Liver (tissue), 9 donors: ENCODE results near the gene HCN2. TPM values are rescaled to one million over a fixed set of nuclear protein-coding genes. Genes with fewer than 3 reads are reported as not detected.
A peak's percentile ranks its signal among the peaks of the same experiment; 100 is the strongest.

ENCODE experiments used
- DNase-seq: peaks from one replicate; pipeline ENCODE4 v3.0.0-alpha.2; 2017; ENCODE audit warnings: low spot score
- H3K27ac ChIP-seq, 2 donors: one replicate each; pipeline ENCODE4 v1.7.0; 2013; ENCODE audit warnings: inconsistent platforms in 2 of 2, low read length in 2 of 2, control low read depth in 1 of 2, low read depth in 1 of 2, mild to moderate bottlenecking in 1 of 2
- H3K27me3 ChIP-seq, 4 donors: one replicate each; pipeline versions ENCODE4 v1.6.1 to v1.7.0; 2013; ENCODE audit warnings: low read length in 3 of 4, inconsistent platforms in 1 of 4, mild to moderate bottlenecking in 1 of 4, moderate library complexity in 1 of 4; ENCODE audit not compliant: control insufficient read depth in 4 of 4, insufficient read depth in 4 of 4
- H3K36me3 ChIP-seq, 4 donors: one replicate each; pipeline versions ENCODE4 v1.6.1 to v1.7.0; 2013; ENCODE audit warnings: low read length in 3 of 4, mild to moderate bottlenecking in 3 of 4, low read depth in 1 of 4, moderate library complexity in 1 of 4; ENCODE audit not compliant: control insufficient read depth in 4 of 4, insufficient read depth in 3 of 4
- H3K4me1 ChIP-seq, 4 donors: one replicate each; pipeline versions ENCODE4 v1.6.1 to v1.7.0; 2013; ENCODE audit warnings: low read length in 3 of 4, mild to moderate bottlenecking in 3 of 4, moderate library complexity in 1 of 4; ENCODE audit not compliant: control insufficient read depth in 4 of 4, insufficient read depth in 4 of 4
- H3K4me3 ChIP-seq, 3 donors: one replicate each; pipeline versions ENCODE4 v1.6.1 to v1.7.0; 2013; ENCODE audit warnings: low read length in 3 of 3, control low read depth in 1 of 3, low read depth in 1 of 3, mild to moderate bottlenecking in 1 of 3
- H3K9ac ChIP-seq, 2 donors: one replicate each; pipeline ENCODE4 v1.7.0; 2013; ENCODE audit warnings: low read length in 2 of 2, mild to moderate bottlenecking in 2 of 2, moderate library complexity in 2 of 2, control low read depth in 1 of 2, low read depth in 1 of 2
- H3K9me3 ChIP-seq, 4 donors: one replicate each; pipeline versions ENCODE4 v1.6.1 to v1.7.0; 2013; ENCODE audit warnings: low read length in 3 of 4; ENCODE audit not compliant: control insufficient read depth in 4 of 4
- FOXA1 ChIP-seq: IDR thresholded peaks from 2 replicates; pipeline ENCODE4 v1.6.1; 2016; ENCODE audit warnings: antibody characterized with exemption
- FOXA2 ChIP-seq: IDR thresholded peaks from 2 replicates; pipeline ENCODE4 v1.6.1; 2016; ENCODE audit warnings: antibody characterized with exemption
- GABPA ChIP-seq, 2 donors: IDR thresholded peaks in 1 of 2; conservative IDR thresholded peaks in 1 of 2; 2 replicates each; pipeline ENCODE4 v1.6.1; 2016; ENCODE audit warnings: antibody characterized with exemption in 2 of 2, mild to moderate bottlenecking in 1 of 2, moderate library complexity in 1 of 2
- JUND ChIP-seq, 2 donors: IDR thresholded peaks; 2 replicates each; pipeline ENCODE4 v1.6.1; 2016; ENCODE audit warnings: antibody characterized with exemption in 2 of 2
- NR2F2 ChIP-seq: IDR thresholded peaks from 2 replicates; pipeline ENCODE4 v1.6.1; 2016; ENCODE audit warnings: antibody characterized with exemption
- RAD21 ChIP-seq, 2 donors: IDR thresholded peaks; 2 replicates each; pipeline ENCODE4 v1.6.1; 2016; ENCODE audit warnings: antibody characterized with exemption in 2 of 2, mild to moderate bottlenecking in 2 of 2
- SP1 ChIP-seq: IDR thresholded peaks from 2 replicates; pipeline ENCODE4 v1.6.1; 2018; ENCODE audit warnings: antibody characterized with exemption, mild to moderate bottlenecking
- TAF1 ChIP-seq: conservative IDR thresholded peaks from 2 replicates; pipeline ENCODE4 v1.6.1; 2016; ENCODE audit warnings: antibody characterized with exemption, mild to moderate bottlenecking
- WGBS: extraction: QIAGEN DNeasy Blood & Tissue Kit; methylation state at CpG from one replicate; pipeline ENCODE4 v1.1.7; 2013; 5-methylcytosine and 5-hydroxymethylcytosine counted together
- polyA plus RNA-seq, 2 donors: library from polyadenylated mRNA; stranded (reverse) in 1 of 2; unstranded in 1 of 2; fragments of 200-250 nt in 1 of 2; fragments of >200 nt in 1 of 2; fragmentation: Nextera tagmentation in 1 of 2; extraction: Ambion mirVana in 1 of 2; gene quantifications; one replicate each; pipeline versions ENCODE4 v1.2.1 to v1.2.3, GENCODE V29; 2013 to 2015
- total RNA-seq, 2 donors: library from RNA; depleted of rRNA; stranded (reverse); fragments of >200 nt; gene quantifications; one replicate each; pipeline ENCODE4 v1.2.3, GENCODE V29; 2014
- TF ChIP-seq, protein P1 (sequence below): IDR thresholded peaks from 2 replicates; pipeline ENCODE4 v1.6.1; 2016; ENCODE audit warnings: antibody characterized with exemption
- TF ChIP-seq, protein P2 (sequence below): fragments of 150-350 bp; IDR thresholded peaks from 2 replicates; pipeline ENCODE4 v1.5.1; 2017; ENCODE audit warnings: improper control_type of control experiment, low read depth, low read length; ENCODE audit not compliant: missing input control
- TF ChIP-seq, protein P3 (sequence below): IDR thresholded peaks from 2 replicates; pipeline ENCODE4 v1.6.1; 2016; ENCODE audit warnings: antibody characterized with exemption
- TF ChIP-seq, protein P4 (sequence below): IDR thresholded peaks from 2 replicates; pipeline ENCODE4 v1.6.1; 2016; ENCODE audit warnings: antibody characterized with exemption, mild to moderate bottlenecking
- TF ChIP-seq, protein P5 (sequence below): IDR thresholded peaks from 2 replicates; pipeline ENCODE4 v1.6.1; 2016; ENCODE audit warnings: antibody characterized with exemption
- donor health status: healthy.
- donor health status: healthy.
- donor health status: healthy.
- donor health status: healthy.
- donor health status: healthy.

HCN2 gene
- total and polyA plus RNA-seq, 4 donors: 0.05 to 0.17 (median 0.13) TPM; not detected in 1

DNA sequence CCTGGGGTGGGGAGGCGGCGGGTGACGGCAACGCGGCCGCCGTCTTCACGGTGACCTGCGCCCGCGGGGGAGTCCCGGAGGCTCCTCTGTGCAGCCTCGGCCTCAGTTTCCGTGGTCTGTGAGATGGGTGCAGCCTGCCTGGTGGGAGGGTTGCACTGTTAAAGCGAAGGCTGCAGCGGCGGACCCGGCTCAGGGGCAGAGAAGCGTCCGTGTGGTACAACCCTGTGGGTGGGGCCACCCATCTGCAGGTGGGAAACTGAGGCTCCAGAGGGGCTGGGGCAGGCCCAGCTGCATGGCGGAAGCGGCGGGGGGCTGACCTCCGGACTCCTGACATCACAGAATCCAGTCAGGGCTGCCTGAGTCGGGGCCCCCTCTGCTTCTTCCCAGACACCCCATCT is 50.5 kb downstream of the HCN2 start:
- Histone ChIP-seq H3K4me3 (peak overlapping the region in 1 of 3 donors; percentile 41), H3K36me3 (peaks cover 0 to 4% (median 1%) of the 10 kb centered on the region in 4 donors), H3K4me1 (peaks cover 0 to 7% (median 4%) of the 10 kb centered on the region in 4 donors), H3K27me3 (no peaks in the 10 kb centered on the region), H3K9me3 (no peaks in the 10 kb centered on the region), H3K9ac (no peak overlapping the region), H3K27ac (no peak overlapping the region)
- TF ChIP-seq, protein P1, sequence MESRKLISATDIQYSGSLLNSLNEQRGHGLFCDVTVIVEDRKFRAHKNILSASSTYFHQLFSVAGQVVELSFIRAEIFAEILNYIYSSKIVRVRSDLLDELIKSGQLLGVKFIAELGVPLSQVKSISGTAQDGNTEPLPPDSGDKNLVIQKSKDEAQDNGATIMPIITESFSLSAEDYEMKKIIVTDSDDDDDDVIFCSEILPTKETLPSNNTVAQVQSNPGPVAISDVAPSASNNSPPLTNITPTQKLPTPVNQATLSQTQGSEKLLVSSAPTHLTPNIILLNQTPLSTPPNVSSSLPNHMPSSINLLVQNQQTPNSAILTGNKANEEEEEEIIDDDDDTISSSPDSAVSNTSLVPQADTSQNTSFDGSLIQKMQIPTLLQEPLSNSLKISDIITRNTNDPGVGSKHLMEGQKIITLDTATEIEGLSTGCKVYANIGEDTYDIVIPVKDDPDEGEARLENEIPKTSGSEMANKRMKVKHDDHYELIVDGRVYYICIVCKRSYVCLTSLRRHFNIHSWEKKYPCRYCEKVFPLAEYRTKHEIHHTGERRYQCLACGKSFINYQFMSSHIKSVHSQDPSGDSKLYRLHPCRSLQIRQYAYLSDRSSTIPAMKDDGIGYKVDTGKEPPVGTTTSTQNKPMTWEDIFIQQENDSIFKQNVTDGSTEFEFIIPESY: no peak
- TF ChIP-seq FOXA2 (no peak), SP1 (no peak), FOXA1 (no peak), GABPA (IDR thresholded peaks at IDR 0.05 in 1 of 2, conservative IDR thresholded peaks at IDR 0.05 in 1 of 2) (no peak)
- TF ChIP-seq, protein P2, sequence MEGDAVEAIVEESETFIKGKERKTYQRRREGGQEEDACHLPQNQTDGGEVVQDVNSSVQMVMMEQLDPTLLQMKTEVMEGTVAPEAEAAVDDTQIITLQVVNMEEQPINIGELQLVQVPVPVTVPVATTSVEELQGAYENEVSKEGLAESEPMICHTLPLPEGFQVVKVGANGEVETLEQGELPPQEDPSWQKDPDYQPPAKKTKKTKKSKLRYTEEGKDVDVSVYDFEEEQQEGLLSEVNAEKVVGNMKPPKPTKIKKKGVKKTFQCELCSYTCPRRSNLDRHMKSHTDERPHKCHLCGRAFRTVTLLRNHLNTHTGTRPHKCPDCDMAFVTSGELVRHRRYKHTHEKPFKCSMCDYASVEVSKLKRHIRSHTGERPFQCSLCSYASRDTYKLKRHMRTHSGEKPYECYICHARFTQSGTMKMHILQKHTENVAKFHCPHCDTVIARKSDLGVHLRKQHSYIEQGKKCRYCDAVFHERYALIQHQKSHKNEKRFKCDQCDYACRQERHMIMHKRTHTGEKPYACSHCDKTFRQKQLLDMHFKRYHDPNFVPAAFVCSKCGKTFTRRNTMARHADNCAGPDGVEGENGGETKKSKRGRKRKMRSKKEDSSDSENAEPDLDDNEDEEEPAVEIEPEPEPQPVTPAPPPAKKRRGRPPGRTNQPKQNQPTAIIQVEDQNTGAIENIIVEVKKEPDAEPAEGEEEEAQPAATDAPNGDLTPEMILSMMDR: no peak
- no peak for DNase-seq
- 55% methylated on average over 25 of the region's 25 CpGs for WGBS

DNA sequence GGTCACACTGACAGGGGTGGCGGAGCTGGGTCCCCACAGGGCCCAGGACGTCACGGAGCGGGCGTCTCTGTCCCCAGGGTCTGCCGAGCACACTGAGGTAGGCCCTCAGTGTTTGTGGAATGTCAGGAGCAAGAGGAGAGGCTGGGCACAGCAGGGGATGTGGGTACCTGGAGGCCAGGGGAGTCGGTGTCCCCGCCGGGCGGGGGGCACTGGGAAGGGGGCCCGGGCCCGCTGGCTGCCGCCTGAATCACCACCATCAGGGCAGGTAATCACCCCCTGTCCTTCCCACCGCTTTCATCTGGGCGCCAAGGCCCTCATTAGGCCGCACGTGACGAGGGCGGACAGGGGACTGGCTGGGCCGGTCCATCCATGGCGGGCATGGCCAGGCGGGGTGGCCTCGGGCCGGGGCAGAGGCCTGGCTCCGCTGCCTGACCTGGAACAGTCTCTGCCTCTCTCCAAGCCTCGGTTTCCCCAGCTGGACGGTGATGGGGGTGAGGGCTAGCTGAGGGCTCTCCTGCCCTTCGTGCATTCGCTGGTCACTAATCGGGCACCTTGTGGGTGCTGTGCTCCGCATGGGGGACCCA is 51.0 kb downstream of the HCN2 start:
- Histone ChIP-seq H3K4me3 (no peak overlapping the region), H3K9me3 (no peaks in the 10 kb centered on the region), H3K36me3 (peaks cover 0 to 4% (median 1%) of the 10 kb centered on the region in 4 donors), H3K27ac (no peak overlapping the region), H3K4me1 (peaks cover 0 to 7% (median 4%) of the 10 kb centered on the region in 4 donors), H3K9ac (no peak overlapping the region), H3K27me3 (no peaks in the 10 kb centered on the region)
- 93% methylated on average over 31 of the region's 31 CpGs for WGBS
- TF ChIP-seq FOXA2 (no peak), NR2F2 (no peak), TAF1 (no peak), GABPA (IDR thresholded peaks at IDR 0.05 in 1 of 2, conservative IDR thresholded peaks at IDR 0.05 in 1 of 2) (no peak)
- no peak for DNase-seq

DNA sequence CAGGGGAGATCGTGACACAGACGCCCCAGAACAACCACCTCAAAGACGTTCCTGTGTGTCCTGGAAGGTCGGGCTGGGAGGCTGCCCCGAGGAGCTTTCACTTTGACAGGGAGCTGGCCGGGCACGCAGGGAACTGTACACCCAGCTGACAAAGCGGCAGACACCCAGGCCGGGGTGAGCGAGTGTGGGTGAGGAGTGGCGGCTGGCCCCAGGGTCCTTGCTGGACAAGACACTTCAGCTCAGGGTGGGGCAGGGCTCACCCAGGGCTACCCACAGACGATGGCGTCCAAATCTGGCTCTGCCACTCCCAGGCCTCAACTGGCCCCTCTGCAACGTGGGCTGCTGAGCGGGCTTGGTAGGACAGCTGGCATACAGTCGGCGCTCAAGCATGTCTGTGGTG is 52.0 kb downstream of the HCN2 start:
- WGBS: 82% methylated on average over 17 of the region's 17 CpGs
- no peak for DNase-seq
- H3K4me3 ChIP-seq: no peak overlapping the region
- H3K9me3 ChIP-seq: no peaks in the 10 kb centered on the region
- H3K27ac ChIP-seq: no peak overlapping the region
- H3K27me3 ChIP-seq: no peaks in the 10 kb centered on the region
- H3K9ac ChIP-seq: no peak overlapping the region
- peaks cover 0 to 10% (median 3%) of the 10 kb centered on the region in 4 donors for H3K36me3 ChIP-seq
- peaks cover 0 to 7% (median 4%) of the 10 kb centered on the region in 4 donors for H3K4me1 ChIP-seq
- TF ChIP-seq, protein P3, sequence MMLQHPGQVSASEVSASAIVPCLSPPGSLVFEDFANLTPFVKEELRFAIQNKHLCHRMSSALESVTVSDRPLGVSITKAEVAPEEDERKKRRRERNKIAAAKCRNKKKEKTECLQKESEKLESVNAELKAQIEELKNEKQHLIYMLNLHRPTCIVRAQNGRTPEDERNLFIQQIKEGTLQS: no peak
- TF ChIP-seq TAF1: no peak
- no peak for TF ChIP-seq GABPA (IDR thresholded peaks at IDR 0.05 in 1 of 2, conservative IDR thresholded peaks at IDR 0.05 in 1 of 2)
- TF ChIP-seq, protein P4, sequence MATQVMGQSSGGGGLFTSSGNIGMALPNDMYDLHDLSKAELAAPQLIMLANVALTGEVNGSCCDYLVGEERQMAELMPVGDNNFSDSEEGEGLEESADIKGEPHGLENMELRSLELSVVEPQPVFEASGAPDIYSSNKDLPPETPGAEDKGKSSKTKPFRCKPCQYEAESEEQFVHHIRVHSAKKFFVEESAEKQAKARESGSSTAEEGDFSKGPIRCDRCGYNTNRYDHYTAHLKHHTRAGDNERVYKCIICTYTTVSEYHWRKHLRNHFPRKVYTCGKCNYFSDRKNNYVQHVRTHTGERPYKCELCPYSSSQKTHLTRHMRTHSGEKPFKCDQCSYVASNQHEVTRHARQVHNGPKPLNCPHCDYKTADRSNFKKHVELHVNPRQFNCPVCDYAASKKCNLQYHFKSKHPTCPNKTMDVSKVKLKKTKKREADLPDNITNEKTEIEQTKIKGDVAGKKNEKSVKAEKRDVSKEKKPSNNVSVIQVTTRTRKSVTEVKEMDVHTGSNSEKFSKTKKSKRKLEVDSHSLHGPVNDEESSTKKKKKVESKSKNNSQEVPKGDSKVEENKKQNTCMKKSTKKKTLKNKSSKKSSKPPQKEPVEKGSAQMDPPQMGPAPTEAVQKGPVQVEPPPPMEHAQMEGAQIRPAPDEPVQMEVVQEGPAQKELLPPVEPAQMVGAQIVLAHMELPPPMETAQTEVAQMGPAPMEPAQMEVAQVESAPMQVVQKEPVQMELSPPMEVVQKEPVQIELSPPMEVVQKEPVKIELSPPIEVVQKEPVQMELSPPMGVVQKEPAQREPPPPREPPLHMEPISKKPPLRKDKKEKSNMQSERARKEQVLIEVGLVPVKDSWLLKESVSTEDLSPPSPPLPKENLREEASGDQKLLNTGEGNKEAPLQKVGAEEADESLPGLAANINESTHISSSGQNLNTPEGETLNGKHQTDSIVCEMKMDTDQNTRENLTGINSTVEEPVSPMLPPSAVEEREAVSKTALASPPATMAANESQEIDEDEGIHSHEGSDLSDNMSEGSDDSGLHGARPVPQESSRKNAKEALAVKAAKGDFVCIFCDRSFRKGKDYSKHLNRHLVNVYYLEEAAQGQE: no peak
- TF ChIP-seq, protein P5, sequence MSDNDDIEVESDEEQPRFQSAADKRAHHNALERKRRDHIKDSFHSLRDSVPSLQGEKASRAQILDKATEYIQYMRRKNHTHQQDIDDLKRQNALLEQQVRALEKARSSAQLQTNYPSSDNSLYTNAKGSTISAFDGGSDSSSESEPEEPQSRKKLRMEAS: no peak
- TF ChIP-seq JUND (IDR thresholded peaks at IDR 0.05): no peak
- no peak for TF ChIP-seq RAD21 (IDR thresholded peaks at IDR 0.05)
- TF ChIP-seq, protein P1: no peak
- TF ChIP-seq NR2F2: no peak
- TF ChIP-seq, protein P2: no peak
